ENCODE data around the gene MN1.

MN1 gene

DNA sequence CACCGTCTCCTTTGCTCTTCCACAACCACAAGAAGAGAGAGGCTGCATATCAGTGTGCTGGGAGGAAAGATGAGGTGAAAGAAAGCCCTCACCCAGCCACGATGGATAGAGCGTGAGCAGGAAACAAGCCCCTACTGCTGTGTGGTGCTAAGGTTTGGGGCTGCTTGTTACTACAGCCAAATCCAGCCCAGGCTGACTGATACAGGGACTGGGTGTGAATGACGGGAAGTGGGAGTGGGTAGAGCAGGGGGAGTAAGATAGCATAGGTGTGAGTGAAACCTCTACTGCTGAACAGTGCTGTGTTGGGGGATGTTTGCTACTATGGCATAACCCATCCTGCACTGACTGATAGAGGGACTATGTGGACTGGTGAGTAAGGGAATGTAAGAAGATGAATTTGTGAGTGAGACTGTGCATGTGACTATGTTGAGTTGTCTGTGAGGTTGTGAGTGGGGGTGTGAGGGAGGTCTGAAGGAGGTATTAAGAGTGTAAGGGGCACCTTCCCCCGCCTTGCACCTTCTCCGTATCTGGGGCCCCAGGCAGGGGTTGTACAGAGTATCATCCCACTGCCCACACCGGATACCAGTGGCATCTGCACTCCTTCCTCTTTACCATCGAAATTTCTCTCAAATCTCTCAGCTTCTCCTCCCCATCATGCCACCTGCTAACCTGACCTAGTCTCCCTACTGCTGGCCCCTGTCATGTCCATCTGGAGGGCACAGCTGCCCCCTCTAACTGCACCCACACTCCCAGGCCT, 91.5 kb downstream of the MN1 start:
- no peak for DNase-seq

DNA sequence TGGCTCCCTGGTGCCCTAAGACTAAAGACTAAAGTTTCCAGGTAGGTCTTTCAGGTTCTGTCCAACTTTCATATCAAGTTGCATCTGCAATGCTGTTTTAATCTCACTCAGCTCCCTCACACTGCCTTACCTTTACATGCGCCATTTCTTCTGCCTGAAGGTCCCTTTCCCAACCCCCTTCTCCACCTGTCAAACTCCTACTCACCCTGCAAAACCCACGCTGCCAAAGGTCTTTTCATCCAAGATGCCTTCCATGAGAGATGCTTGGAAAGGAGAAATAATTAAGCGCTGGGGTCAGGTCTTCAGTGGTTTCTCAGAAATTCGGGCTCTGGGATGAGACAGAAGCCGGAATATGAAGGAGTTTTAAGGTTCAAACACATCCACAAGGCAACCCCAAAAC, 95.1 kb downstream of the MN1 start:
- DNase-seq: no peak

DNA sequence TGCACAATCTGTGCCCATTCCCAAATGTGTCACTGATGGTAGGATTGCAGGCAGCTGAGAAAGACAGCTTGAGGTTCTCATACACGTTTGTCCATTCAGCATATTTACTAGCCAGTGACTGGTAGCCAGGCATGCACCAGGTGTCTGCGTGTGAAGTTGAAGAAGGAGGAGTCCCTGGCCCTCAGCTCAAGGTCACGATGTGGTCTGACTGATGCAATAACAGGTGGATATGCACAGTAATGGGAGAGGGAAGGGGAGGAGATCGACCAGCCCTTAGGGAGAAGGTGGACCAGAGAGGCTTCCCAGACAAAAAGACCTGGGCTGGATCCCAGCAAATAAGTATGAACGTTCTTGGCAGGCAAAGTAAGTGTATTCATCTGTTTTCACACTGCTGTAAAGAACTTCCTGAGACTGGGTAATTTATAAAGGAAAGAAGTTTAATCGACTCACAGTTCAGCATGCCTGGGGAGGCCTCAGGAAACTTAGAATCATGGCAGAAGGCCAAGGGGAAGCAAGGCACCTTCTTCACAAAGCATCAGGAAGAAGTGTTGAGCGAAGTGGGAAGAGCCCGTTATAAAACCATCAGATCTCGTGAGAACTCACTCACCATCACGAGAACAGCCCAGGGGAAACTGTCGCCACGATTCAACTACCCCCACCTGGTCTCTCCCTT, 96.0 kb downstream of the MN1 start:
- DNase-seq: no peak

GRCh38 chr22:27704581-27704980, 97.0 kb downstream of the MN1 start:
- DNase-seq: no peak

GRCh38 chr22:27699383-27700019, 102.1 kb downstream of the MN1 start:
- DNase-seq: no peak

- no peak for DNase-seq
Observed at GRCh38 chr22:27698813-27699212, 102.7 kb downstream of the MN1 start.

Measured in activated effector memory CD4-positive, alpha-beta T cell treated with anti-CD3 and anti-CD28 coated beads, Interleukin-2, amount 50 U/mL, for 16 hours (primary cell).